Stimulated activated CD4-positive, alpha-beta T cell treated with anti-CD3 and anti-CD28 coated beads, Interleukin-15, amount 100 ng/mL, for 1 hour (primary cell): ENCODE data around the gene NUDT14.
A peak's percentile ranks its signal among the peaks of the same experiment; 100 is the strongest.

Experiments
- DNase-seq, 2 donors: peaks; one replicate each; pipeline ENCODE4 v3.0.0-alpha.2; 2020; ENCODE audit warnings: low read depth in 1 of 2, low spot score in 1 of 2

NUDT14 gene

DNA sequence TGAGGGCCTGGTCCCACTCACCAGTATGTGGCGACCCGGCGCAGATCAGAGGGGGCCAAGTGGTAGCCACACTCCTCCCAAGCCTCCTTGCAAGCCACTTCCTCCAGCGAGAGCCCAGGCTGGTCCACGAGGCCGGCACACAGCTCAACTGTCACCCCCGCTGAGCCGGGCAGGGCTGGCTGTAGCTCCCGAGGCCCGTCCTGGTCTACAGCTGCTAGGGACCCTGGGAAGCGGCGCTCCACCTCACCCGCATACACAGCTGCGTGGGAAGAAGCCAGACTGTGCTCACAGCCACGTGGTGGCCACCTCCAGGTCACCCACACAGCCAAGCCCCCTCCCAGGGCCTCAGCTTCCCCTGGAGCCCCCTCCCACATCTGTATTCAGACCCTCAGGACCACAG lies 4.6 kb downstream of the NUDT14 start:
- DNase-seq: no peak

DNA sequence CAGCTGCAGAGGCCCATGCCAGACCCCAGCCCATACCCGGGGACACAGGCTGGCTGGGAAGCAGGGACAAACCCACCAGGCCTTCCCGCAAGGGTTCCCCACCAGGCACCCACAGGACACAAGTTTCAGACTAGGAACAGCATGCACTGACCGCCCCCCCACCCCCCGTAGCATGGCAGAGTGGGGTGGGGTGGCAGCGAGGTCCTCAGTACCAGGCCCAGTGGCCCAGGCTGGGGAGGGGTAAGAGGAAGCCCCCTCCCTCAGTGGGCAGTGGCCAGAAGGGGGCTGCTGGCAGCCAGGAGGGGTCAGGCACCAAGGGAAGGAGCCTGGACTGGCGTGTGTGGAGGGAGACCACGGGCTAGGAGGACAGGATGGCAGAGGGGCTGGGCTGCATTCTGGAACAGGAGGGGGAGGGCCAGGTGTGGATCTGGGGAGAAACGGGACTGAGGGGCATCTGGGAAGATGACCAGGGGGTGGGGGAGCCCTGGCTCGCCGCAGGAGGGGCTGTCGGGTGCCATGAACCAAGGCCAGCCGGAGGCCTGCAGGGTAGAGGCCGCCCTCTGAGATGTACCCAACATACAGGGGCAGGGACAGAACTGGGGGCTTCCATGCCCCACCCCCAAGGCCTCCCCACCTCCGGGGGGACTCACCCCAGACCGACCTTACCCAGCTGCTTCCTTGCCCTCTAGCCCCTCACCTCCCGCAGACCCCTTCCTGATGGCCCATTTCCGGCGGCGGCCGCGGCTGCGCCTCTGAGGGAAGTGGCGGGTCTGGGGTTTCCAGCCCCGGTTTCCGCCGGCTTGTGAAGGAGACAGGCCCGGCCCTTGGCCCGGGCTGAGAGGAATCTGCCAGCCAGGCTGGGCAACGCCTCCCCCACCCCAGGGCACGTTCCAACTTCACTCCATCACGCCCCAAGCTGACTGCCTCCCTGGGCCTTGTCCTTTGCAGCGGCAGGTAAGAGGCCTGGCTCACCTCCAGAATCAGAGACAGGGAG lies 6.9 kb downstream of the NUDT14 start:
- DNase-seq: peak in 1 of 2 donors; percentile 19

DNA sequence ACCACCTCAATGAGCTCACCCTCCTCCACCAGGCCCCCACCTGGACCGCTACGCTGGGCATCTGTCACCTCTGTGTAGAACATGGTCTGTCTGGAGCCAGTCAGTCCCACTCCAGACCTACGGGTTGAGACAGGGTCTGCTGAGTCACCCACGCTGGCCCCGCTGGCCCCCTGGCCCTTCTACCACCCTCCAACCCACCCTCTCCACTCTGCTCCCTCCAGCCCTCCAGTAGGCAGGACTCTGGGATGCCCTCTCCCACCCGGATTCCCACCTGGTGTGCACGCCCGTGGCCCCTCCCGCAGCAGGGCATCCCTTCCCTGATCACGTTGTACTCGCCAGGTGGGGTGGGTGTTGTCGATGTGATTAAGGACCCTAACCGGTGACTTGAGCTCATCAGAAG lies 8.0 kb downstream of the NUDT14 start:
- no peak for DNase-seq

DNA sequence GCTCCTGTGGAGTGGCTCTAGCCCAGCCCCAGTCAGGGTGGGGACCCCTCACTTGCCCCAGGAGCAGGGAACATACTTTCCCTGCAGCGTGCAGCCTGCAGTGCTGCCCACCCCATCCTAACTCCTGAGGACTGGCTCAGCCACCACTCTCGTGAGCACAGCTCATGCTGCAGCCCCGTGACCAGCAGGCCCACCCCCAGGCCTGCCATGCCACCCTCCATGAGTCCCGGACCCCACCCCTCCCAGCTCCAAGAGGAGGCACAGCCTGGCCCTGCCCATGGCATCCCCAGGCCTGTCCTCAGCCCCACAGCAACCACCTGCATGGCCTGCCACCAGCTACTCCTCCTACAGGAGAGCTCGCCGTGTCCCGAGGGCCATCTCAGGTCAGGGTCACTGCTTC lies 8.6 kb downstream of the NUDT14 start:
- DNase-seq: no peak

DNA sequence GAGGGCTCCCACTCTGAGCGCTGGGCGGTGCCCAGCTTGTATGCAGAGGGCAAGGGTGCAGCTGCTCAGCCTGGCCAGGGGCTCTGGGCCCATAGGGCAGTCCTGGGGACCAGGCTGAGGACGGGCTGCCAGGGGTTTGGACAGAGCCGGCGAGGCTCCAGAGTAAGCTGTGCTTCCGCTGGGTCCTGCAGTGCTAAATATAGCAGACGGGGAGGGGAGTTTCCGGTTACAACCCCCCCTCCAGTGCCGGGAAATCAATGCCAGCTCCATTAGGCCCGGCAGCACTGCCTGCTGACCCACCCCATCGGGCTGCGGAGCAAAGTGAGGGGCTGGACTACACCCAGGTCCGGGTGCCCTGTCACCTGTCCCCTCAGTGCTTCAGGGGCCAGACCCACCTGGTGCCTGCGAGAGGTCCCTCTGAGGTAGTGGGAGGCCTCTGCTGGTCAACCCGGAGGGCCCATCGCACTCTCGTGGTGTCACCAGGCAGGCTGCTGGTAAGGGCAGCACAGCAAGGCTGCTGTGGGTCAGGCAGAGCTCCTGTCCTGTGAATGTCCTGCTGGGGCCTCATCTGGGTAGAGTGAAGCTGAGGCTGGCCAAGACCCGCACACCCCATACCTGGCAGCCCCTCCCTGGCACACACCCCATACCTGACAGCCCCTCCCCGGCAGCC lies 10.0 kb downstream of the NUDT14 start:
- DNase-seq: no peak

DNA sequence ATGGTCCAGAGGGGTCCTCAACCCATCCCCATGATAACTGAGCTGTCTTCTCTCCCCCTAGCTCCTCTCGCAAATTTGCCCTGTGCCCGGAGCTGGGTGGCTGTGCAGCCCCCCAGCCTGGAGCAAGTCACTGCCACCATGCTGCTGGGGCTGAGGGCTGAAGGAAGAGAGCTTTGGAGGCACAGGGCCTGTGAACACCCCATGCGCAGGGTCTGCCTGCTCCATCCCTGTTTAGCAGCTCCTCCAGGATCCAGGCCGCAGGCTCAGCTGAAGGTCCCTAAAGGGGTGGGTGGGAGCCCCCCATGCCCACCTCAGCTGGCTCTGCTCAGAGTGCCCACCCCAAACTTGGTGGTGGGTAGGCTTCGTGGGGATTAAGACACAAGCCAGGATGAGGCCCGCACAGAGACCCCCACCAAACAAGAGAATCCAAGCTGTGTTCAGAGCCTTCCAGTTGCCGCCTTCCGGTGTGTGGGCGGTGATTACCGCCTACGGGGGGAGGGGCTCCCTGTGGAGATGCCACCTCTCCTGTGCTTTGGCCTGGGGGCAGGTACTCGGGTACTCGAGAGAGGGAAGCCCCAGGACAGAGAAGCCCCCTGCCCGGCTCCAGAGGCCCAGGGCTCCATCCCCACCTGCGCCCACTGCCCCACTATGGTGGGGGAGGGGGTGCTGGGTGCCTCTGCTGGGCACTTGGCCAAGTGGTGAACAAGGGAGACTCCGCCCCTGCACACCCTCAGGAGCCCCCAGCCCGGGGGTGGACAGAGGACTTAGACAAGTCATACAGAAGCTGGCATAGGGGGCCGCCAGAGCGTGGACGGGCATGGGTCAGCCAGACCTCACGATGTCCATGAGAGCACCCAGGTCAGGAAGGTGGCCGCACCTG lies 11.1 kb downstream of the NUDT14 start:
- no peak for DNase-seq

DNA sequence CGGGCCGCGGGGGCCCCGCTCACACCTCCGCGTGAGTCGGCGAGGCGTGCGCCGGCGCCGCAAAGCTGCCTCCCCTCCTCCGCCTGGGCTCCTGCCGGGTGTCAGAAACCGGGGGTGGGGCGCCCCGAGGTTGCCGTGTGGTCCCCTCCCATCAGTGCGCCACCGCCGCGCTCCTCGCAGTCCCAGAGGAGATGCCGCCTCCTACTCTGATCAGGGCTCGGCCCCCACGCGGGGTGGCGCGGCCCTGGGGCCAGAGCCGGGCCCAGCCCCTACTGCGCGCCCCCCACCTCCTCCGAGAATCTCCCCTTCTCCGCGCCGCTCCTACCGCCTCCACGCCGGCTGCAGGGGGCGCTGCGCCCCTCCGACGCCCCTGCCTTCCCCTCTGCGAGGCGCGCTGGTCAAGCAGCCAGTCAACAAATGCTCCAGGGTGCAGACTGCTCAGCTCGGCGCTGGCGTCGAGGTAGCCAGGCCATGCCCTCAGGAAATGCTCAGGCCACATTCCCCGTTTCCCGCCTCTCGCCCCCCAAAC lies 12.1 kb downstream of the NUDT14 start:
- DNase-seq: peak in 1 of 2 donors; percentile 18

DNA sequence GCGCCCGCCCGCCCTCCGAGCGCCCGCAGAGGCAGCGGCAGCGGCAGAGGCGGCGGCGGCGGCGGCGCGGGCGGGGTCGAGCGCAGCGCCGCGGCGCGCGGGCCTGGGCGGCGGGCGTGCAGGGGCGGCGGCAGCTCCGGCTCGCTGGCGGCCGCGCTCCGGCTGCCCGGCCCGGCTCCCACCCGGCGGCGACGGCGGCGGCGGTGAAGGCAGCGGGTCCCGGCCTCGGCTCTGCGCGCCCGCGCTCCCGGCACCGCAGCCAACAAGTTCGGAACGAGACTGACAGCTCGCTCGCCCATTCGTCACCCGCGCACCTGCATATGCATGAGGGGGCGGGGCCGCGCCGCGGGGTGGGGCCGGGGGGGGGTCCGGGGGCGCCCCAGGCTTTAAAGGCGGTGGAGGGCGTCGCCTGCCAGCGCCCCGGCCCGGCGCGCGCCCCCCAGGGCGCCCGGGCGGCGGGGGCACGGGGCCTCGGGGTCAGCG lies 12.6 kb downstream of the NUDT14 start, which contains the start of gene JAG2:
Gene JAG2 (minus strand): TSS at position 281 of the 483 bp plus-strand sequence. CDS start 356 bp downstream, outside the sequence.
- peak in 1 of 2 donors; percentile 36 for DNase-seq

DNA sequence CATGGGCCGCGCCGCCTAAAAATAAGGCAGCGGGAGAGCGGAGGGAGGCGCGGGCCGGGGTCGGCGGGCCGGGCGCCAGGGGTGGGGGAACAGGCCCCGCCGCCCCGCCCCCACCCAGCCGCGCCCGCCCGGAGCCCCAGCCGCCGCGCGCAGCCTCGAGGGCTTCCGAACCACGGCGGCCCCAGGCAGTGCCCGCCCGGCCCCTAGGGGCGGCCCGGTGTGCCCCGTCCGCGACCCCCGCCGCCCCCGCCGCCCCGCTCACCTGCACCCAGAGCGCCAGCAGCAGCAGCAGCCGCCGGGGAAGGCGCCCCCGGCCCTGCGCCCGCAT lies 13.1 kb downstream of the NUDT14 start:
- no peak for DNase-seq

DNA sequence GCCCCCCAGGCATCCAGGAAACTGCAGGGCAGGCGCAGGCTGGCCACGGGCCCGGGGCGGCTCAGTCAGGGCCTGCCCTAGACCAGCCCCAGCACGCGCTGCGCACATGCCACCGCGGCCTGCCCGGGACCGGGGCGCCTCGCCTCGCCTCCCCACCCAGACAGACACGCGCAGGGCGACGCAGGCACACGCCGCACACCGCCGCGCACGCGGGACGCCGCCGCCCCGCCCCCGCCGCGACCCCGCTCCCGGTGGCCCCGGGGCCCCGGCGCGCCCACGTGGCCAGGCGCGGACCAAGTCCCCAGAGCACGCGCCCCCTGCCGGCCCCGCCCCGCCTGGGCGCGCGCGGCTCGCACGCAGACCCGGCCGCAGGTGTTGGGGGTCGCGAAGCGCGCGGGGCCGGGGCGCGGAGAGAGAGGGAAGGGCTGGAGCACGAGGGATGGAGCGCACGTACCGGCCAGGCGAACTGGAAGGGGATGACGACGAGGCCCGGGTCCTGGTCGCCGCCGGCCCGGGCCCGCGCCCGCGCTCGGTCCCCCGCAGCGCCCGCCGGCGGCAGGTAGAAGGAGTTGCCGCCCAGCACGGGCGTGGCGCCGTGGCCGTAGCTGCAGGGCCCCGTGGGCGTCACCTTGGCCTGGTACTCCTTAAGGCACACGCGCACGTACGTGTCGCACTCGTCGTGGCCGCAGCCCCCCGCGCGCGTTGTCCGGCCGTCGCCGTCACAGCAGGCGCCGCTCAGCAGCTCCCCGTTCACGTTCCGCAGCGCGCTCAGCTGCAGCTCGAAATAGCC lies 13.6 kb downstream of the NUDT14 start:
- no peak for DNase-seq

DNA sequence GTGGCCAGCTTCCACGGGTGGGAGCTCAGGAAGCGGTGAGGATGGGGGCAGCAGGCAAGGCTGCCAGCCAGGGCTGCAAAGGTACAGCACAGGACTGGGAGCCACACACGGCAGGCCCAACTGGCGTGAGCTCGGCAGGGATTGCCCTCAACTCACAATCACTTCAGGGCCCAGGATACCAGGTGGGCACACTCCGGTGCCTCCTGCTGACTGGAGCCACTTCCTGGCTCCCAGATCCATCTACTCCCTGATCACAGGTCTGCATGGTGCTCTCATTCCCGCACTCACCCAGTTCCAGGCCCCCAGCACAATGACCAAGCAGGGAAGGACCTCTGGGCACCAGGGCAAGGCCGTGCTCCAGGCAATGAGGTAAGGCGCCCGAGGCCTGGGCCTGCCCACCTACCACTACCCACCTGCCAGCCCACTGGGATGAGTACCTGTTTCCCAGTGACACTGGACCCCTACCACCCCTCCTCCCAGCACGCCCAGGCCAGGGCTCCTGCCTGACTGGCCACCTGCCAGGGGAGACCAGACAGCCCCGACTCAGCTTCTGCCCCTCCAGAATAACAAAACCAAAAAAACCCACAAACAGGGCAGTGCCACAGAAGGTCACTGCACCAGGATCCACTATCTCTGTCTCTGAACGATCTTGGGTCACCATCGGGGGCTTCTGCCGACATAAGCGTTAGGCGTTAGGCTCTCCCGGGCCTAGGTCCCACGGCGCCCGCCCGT lies 14.4 kb downstream of the NUDT14 start:
- DNase-seq: no peak

DNA sequence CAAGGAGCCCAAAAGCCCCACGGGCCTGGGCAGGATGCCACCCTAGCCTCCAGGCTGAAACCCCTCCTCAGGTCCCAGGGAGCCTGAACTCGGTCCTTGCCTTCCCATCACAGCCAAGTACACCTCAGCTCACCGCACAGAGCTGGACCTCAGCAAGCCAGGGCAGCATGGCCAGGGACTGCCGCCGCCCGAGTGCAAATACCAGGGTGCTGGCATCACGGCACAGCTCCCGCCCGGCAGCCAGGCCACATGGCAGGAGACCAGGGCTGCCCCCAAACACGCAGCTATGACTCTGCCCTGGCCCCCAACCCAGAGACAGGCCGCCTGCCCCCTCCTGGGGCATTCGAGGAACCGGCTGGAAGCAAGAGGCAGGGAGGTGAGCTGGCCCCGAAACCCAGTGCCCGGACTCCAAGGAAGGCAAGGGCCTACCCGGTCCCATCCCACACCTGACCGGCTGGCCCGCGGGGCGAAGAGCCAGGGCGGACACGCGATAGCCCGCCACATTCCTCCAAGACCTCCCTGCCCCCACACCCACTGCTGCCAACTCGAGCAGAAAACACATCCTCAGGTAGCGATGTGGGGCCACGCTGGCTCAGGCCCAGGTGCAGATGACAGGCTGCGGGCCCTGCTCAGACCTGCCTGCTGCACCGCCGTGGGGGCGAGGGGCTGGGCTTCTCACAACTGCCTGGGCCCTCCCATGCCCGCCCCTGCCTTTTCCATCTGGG lies 15.2 kb downstream of the NUDT14 start:
- no peak for DNase-seq

DNA sequence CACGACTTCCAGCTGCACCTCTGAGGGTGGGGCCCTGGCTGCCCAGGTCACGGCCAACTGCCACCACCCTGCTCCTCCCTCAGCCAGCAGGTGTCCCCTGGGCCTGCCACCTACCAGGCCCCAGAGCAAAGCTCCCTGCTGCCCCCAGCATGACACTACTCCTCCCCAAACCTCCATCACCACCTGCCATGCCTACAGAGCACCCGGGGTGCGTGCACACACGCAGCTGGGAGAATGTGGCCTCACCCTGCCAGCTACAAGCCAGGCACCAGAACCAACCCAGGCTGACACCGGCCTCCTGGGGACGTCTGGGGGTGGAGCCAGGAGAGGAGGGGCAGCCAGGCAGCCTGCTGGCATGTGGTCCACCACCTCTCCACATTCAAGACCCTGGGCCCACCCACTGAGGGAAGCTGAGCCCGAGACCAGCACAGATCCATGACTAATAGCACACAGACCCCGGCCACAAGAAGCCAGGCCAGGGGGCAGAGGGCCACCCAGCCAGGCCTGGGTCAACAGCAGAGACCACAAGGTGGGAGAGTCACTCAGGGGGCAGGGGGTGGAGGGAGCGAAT lies 15.9 kb downstream of the NUDT14 start:
- no peak for DNase-seq

DNA sequence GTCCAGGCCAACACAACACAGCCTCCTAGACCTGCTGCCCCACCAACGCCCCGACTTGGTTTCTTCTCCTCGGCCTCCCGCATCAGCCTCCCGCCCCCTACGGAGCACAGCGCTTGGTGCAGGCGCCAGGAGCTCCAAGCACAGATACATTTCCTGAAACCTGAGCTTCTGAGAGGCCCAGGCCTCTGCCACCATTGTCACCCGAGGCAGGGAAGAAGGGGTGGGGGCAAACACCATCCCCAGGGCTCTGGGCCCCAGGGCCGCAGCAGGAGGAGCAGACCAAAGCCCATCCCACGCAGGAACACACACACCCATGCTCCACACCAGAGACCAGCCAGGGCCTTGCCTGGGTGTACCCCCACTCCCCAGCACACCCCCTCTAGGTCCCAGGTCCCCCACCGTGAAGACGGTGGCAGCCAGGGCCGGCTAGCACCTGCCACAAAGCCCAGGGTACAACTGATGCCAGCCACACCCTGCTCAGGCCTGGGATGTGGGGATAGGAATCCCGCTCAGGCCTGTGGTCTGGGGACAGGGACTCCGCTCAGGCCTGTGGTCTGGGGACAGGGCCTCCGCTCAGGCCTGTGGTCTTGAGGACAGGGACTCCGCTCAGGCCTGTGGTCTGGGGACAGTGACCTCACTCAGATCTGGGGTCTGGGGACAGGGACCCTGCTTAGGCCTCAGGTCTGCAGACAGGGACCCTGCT lies 17.9 kb downstream of the NUDT14 start:
- no peak for DNase-seq

DNA sequence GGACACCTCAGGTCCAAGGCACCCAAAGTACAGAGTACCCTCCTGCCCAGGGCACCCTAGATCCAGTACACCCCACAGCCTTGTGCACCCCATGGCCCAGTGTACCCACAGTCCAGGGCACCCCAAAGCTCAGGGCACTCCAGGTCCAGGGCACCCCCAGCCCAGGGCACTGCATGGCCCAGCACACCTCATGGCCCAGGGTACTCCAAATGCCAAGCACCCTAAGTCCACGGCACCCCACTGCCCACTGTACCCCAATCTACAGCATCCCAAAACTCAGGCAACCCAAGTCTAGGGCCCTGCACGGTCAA lies 18.5 kb downstream of the NUDT14 start:
- no peak for DNase-seq

DNA sequence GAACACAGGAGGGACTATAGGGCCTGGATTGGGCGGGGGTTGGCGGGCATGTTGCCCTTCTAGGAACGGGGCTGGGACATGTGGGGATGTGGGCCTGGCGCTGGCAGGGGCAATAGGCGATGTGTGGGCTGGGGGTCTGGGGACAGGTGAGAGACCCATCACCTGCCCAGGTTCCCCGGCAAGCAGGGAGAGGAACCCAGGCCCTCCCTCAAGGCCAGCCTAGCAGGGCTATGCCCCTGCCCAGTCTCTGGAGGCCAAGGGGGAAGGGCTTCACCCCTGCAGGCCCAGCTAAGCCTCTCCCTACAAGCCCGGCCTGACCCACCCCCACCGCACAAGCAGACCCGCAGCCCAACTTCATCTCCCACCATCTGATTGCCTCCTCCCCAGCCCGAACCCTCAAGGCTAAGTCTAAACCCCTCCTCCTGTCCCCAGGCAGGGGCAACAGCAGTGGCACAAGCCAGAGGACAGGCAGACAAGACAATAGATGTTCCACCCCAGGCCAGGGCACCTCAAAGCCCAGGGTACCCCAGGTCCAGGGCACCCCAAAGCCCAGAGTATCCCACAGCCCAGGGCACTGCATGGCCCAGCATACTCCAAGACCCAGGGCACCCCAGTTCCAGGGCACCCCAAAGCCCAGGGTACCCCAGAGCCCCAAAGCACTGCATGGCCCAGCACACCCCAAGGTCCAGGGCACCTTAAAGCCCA lies 19.0 kb downstream of the NUDT14 start:
- no peak for DNase-seq

DNA sequence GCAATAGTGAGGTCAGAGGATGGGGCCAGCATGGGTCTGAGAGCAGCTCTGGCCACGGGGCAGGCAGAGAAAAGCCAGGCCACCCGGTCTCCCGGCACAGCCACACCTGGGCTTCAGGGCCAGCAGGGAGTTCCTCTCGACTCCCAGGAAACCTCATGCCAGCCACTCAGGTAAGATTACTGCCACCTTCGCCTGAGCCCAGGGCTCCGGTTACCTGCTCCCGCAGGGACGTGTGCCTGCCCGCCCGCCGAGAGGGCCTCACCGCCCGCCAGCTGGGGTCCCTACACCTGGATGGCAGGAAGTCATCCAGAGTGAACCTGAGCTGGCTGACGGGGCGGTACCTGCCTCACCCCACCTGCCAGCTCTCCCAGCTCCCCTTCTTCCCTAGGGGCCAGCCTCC lies 19.8 kb downstream of the NUDT14 start:
- DNase-seq: no peak
